HG03060 (cell line): ENCODE data around the gene TCF25.
"Not testable (repeated sequence)": the region's sequence is repeated elsewhere in the genome, so short reads cannot be mapped to it uniquely, and the experiment has no call there.

ENCODE experiments used
- ATAC-seq: cut with Tn5 transposase; IDR thresholded peaks from one replicate; pipeline ENCODE4 v1.9.1; 2021; ENCODE audit warnings: low read depth, moderate number of reproducible peaks; ENCODE audit not compliant: unreplicated experiment

The TCF25 gene

GRCh38 chr16:89873109-89873971 is at the start of gene TCF25:
Gene TCF25, plus strand, starts transcription at chr16:89873592. Its CDS starts 76 bp downstream, at chr16:89873668.
- ATAC-seq = no peak

- not testable (repeated sequence) for ATAC-seq
These were observed 49.6 kb upstream of the TCF25 start for GRCh38 chr16:89823824-89824148.

GRCh38 chr16:89826531-89827382 is 46.6 kb upstream of the TCF25 start:
- no peak for ATAC-seq

GRCh38 chr16:89827383-89828198 is 45.8 kb upstream of the TCF25 start:
- ATAC-seq = no peak

- no peak for ATAC-seq
These were observed 45.1 kb upstream of the TCF25 start, which contains the start of gene SPIRE2 for GRCh38 chr16:89828199-89828869. Gene SPIRE2, plus strand, starts transcription at chr16:89828475. Its CDS starts 76 bp downstream, at chr16:89828551.

GRCh38 chr16:89828870-89829629 is 44.3 kb upstream of the TCF25 start:
- ATAC-seq = no peak

- no peak for ATAC-seq
These were observed 43.6 kb upstream of the TCF25 start for GRCh38 chr16:89829630-89830437.

GRCh38 chr16:89831810-89832328 is 41.5 kb upstream of the TCF25 start:
- ATAC-seq = no peak

GRCh38 chr16:89833664-89834363 is 39.6 kb upstream of the TCF25 start:
- ATAC-seq = not testable (repeated sequence)

GRCh38 chr16:89834813-89835363 is 38.5 kb upstream of the TCF25 start:
- ATAC-seq = not testable (repeated sequence)

- ATAC-seq = not testable (repeated sequence)
These were observed 36.9 kb upstream of the TCF25 start for GRCh38 chr16:89836484-89836883.

- no peak for ATAC-seq
These were observed 36.3 kb upstream of the TCF25 start for GRCh38 chr16:89837014-89837546.

GRCh38 chr16:89841275-89841674 is 32.1 kb upstream of the TCF25 start:
- ATAC-seq = no peak

- ATAC-seq = no peak
These were observed 30.7 kb upstream of the TCF25 start for GRCh38 chr16:89842471-89843408.

GRCh38 chr16:89843409-89844350 is 29.7 kb upstream of the TCF25 start:
- no peak for ATAC-seq
